ENCODE results near the gene CCDC28B.

GRCh38 chr1:32247983-32248889 is 47.8 kb downstream of the CCDC28B start:
- TF ChIP-seq CTCF (IDR thresholded peaks at IDR 0.05) (peak; percentile 39 to 94), POLR2A (IDR thresholded peaks at IDR 0.05) (no peak), EP300 (IDR thresholded peaks at IDR 0.05) (no peak)
